HG02870 (cell line): ENCODE results near the gene TENM4.

Experiments
- ATAC-seq: cut with Tn5 transposase; IDR thresholded peaks from one replicate; pipeline ENCODE4 v1.9.1; 2021; ENCODE audit warnings: mild to moderate bottlenecking, moderate library complexity; ENCODE audit not compliant: unreplicated experiment

TENM4 gene

GRCh38 chr11:79069504-79069903, 371.3 kb downstream of the TENM4 start:
- ATAC-seq = no peak

- ATAC-seq = no peak
Measured at GRCh38 chr11:79068356-79068755, 372.5 kb downstream of the TENM4 start.

- no peak for ATAC-seq
Measured at GRCh38 chr11:79067352-79067679, 373.5 kb downstream of the TENM4 start.

- no peak for ATAC-seq
Measured at GRCh38 chr11:79066456-79067351, 374.1 kb downstream of the TENM4 start.

- ATAC-seq = no peak
Measured at GRCh38 chr11:79062814-79063762, 377.7 kb downstream of the TENM4 start.

- no peak for ATAC-seq
Measured at GRCh38 chr11:79060081-79060953, 380.5 kb downstream of the TENM4 start.

- no peak for ATAC-seq
Measured at GRCh38 chr11:79059141-79059540, 381.7 kb downstream of the TENM4 start.

- ATAC-seq = no peak
Measured at GRCh38 chr11:79055856-79056631, 384.8 kb downstream of the TENM4 start.

- no peak for ATAC-seq
Measured at GRCh38 chr11:79054636-79055035, 386.2 kb downstream of the TENM4 start.

- no peak for ATAC-seq
Measured at GRCh38 chr11:79052544-79052943, 388.3 kb downstream of the TENM4 start.

- no peak for ATAC-seq
Measured at GRCh38 chr11:79050786-79051185, 390.0 kb downstream of the TENM4 start.

- ATAC-seq = no peak
Measured at GRCh38 chr11:79049741-79050179, 391.1 kb downstream of the TENM4 start.

- ATAC-seq = no peak
Measured at GRCh38 chr11:79047980-79048379, 392.9 kb downstream of the TENM4 start.

GRCh38 chr11:79047321-79047720, 393.5 kb downstream of the TENM4 start:
- no peak for ATAC-seq

GRCh38 chr11:79046366-79046765, 394.5 kb downstream of the TENM4 start:
- no peak for ATAC-seq

GRCh38 chr11:79045800-79046304, 395.0 kb downstream of the TENM4 start:
- ATAC-seq = no peak

GRCh38 chr11:79045018-79045799, 395.6 kb downstream of the TENM4 start:
- ATAC-seq = no peak

- no peak for ATAC-seq
Measured at GRCh38 chr11:79044201-79044600, 396.6 kb downstream of the TENM4 start.

GRCh38 chr11:79043726-79044125, 397.1 kb downstream of the TENM4 start:
- ATAC-seq = no peak
